Skeletal muscle cell (primary cell): ENCODE data around the gene INPP5J.

Experiments
- DNase-seq: peaks from one replicate; pipeline ENCODE4 v3.0.0-alpha.2; 2010; ENCODE audit warnings: low read depth
- H3K4me3 ChIP-seq: 2 replicates; pipeline ENCODE4 v1.5.1; 2011; ENCODE audit warnings: low read depth, mild to moderate bottlenecking, control low read depth, low read length, moderate library complexity

Gene INPP5J

GRCh38 chr22:31121403-31121802, 1.4 kb upstream of the INPP5J start:
- H3K4me3 ChIP-seq: no peak overlapping the region
- DNase-seq: no peak

GRCh38 chr22:31122196-31122531, 602 bp upstream of the INPP5J start:
- DNase-seq: no peak
- H3K4me3 ChIP-seq: no peak overlapping the region

GRCh38 chr22:31123292-31123602, 481 bp downstream of the INPP5J start:
- no peak for DNase-seq
- H3K4me3 ChIP-seq: peak overlapping the region; percentile 34

GRCh38 chr22:31124290-31124689, 1.5 kb downstream of the INPP5J start:
- no peak for DNase-seq
- no peak overlapping the region for H3K4me3 ChIP-seq

GRCh38 chr22:31124811-31125465, 2.2 kb downstream of the INPP5J start:
- no peak for DNase-seq
- H3K4me3 ChIP-seq: no peak overlapping the region

- DNase-seq: no peak
Measured at GRCh38 chr22:31125521-31126117, 2.9 kb downstream of the INPP5J start.

GRCh38 chr22:31126128-31126868, 3.5 kb downstream of the INPP5J start:
- DNase-seq: no peak
- no peak overlapping the region for H3K4me3 ChIP-seq

More at GRCh38 chr22:31125521-31126117, 2.9 kb downstream of the INPP5J start:
- no peak overlapping the region for H3K4me3 ChIP-seq

GRCh38 chr22:31126869-31127175, 4.1 kb downstream of the INPP5J start:
- no peak for DNase-seq
- no peak overlapping the region for H3K4me3 ChIP-seq

GRCh38 chr22:31127181-31127772, 4.5 kb downstream of the INPP5J start:
- no peak for DNase-seq
- H3K4me3 ChIP-seq: no peak overlapping the region

- H3K4me3 ChIP-seq: no peak overlapping the region
- DNase-seq: no peak
Measured at GRCh38 chr22:31128156-31128555, 5.4 kb downstream of the INPP5J start.

GRCh38 chr22:31130873-31131272, 8.1 kb downstream of the INPP5J start:
- no peak overlapping the region for H3K4me3 ChIP-seq
- DNase-seq: no peak

- H3K4me3 ChIP-seq: no peak overlapping the region
- DNase-seq: no peak
Measured at GRCh38 chr22:31133911-31134310, 11.1 kb downstream of the INPP5J start.

GRCh38 chr22:31134688-31135087, 11.9 kb downstream of the INPP5J start:
- no peak overlapping the region for H3K4me3 ChIP-seq
- no peak for DNase-seq

- DNase-seq: no peak
- H3K4me3 ChIP-seq: no peak overlapping the region
Measured at GRCh38 chr22:31135706-31136105, 12.9 kb downstream of the INPP5J start.

GRCh38 chr22:31136155-31136554, 13.4 kb downstream of the INPP5J start:
- H3K4me3 ChIP-seq: no peak overlapping the region
- no peak for DNase-seq

- no peak overlapping the region for H3K4me3 ChIP-seq
- no peak for DNase-seq
Measured at GRCh38 chr22:31136711-31137110, 13.9 kb downstream of the INPP5J start.

GRCh38 chr22:31137721-31138120, 15.0 kb downstream of the INPP5J start:
- no peak overlapping the region for H3K4me3 ChIP-seq
- no peak for DNase-seq

- no peak for DNase-seq
- H3K4me3 ChIP-seq: no peak overlapping the region
Measured at GRCh38 chr22:31138126-31138525, 15.4 kb downstream of the INPP5J start.

GRCh38 chr22:31139066-31139465, 16.3 kb downstream of the INPP5J start:
- no peak overlapping the region for H3K4me3 ChIP-seq
- no peak for DNase-seq

- peak; percentile 22 for DNase-seq
- H3K4me3 ChIP-seq: no peak within 1 kb of the TSS
Measured at GRCh38 chr22:31139866-31140716, 17.3 kb downstream of the INPP5J start, which contains the start of gene PLA2G3. Gene PLA2G3, minus strand, starts transcription at chr22:31140508. Its CDS starts 154 bp downstream, at chr22:31140354.
